PFSK-1 (cell line): Measurements from ENCODE around the gene PLEKHB1.

Experiments
- FOXP2 ChIP-seq: optimal IDR thresholded peaks from 2 replicates; pipeline ENCODE3; 2011; ENCODE audit warnings: borderline replicate concordance, control low read depth, inconsistent platforms; ENCODE audit not compliant: insufficient read depth; ENCODE audit errors: extremely low read length, extremely low read depth
- POLR2AphosphoS5 ChIP-seq: IDR thresholded peaks from 2 replicates; pipeline ENCODE4 v1.6.1; 2012; ENCODE audit warnings: low read depth, mild to moderate bottlenecking, control low read depth, low read length, moderate library complexity
- SIN3A ChIP-seq: IDR thresholded peaks from 2 replicates; pipeline ENCODE4 v1.6.1; 2012; ENCODE audit warnings: mild to moderate bottlenecking, low read length, moderate library complexity, borderline replicate concordance; ENCODE audit not compliant: insufficient read depth
- TAF1 ChIP-seq: IDR thresholded peaks from 2 replicates; pipeline ENCODE4 v1.6.1; 2012; ENCODE audit warnings: low read length, control low read depth, borderline replicate concordance; ENCODE audit not compliant: insufficient read depth
- TF ChIP-seq, protein P1 (sequence below), 2 experiments: IDR thresholded peaks; 2 replicates each; pipeline versions ENCODE4 v1.6.1 to v1.8.0; 2011 to 2012; ENCODE audit warnings: low read depth in 2 of 2, low read length in 2 of 2, control low read depth in 1 of 2, inconsistent platforms in 1 of 2, mild to moderate bottlenecking in 1 of 2, moderate library complexity in 1 of 2; ENCODE audit not compliant: insufficient read depth in 1 of 2

Gene PLEKHB1

DNA sequence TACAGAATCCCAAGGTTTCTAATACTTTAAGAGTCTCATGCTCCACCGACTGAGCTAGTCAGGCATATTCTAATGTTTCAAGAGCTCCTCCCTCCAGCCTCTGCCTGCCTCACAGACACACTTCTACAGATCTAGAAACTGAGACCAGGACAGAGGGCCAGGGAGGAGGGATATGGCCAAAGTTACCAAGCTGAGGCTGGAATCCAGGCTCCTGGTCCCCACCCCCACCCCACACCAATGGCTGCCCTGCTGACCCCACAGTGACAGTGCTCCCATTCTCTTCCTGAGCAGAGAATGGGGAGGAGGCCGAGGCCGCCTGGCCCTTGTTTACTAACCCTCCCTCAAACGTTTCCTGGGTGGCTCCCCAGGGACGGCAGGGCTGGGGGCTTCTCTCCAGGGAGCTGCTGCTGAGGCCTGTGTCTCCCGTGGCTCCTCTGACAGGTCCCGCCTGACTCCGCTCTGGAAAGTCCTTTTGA lies 2.2 kb downstream of the PLEKHB1 start:
- TF ChIP-seq FOXP2 (no peak), POLR2AphosphoS5 (no peak), TAF1 (no peak), SIN3A (no peak)
- TF ChIP-seq, protein P1, sequence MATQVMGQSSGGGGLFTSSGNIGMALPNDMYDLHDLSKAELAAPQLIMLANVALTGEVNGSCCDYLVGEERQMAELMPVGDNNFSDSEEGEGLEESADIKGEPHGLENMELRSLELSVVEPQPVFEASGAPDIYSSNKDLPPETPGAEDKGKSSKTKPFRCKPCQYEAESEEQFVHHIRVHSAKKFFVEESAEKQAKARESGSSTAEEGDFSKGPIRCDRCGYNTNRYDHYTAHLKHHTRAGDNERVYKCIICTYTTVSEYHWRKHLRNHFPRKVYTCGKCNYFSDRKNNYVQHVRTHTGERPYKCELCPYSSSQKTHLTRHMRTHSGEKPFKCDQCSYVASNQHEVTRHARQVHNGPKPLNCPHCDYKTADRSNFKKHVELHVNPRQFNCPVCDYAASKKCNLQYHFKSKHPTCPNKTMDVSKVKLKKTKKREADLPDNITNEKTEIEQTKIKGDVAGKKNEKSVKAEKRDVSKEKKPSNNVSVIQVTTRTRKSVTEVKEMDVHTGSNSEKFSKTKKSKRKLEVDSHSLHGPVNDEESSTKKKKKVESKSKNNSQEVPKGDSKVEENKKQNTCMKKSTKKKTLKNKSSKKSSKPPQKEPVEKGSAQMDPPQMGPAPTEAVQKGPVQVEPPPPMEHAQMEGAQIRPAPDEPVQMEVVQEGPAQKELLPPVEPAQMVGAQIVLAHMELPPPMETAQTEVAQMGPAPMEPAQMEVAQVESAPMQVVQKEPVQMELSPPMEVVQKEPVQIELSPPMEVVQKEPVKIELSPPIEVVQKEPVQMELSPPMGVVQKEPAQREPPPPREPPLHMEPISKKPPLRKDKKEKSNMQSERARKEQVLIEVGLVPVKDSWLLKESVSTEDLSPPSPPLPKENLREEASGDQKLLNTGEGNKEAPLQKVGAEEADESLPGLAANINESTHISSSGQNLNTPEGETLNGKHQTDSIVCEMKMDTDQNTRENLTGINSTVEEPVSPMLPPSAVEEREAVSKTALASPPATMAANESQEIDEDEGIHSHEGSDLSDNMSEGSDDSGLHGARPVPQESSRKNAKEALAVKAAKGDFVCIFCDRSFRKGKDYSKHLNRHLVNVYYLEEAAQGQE (IDR thresholded peaks at IDR 0.05; ENCODE audit: insufficient read depth in 1 of 2, low read depth in 2 of 2, low read length in 2 of 2): no peak

DNA sequence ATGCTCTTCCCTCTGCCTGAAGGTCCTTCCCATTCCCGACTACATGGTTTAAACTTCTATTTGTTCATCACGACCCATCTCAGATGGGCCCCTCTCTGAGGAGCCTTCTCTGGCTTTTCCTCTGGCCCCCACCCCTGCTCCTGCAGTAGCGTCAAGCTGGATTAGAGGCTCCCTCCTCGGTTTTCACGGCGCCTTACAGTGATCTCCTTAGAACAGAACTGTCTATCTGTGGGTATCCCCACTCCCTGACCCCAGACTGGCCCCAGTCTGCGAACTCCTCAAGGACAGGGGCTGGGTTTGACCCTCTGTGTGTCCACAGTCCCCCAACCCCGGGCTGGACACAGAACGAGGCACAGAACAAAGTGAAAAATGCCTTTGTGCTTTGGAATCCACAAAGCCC lies 2.8 kb downstream of the PLEKHB1 start:
- TF ChIP-seq FOXP2 (no peak), TAF1 (no peak), POLR2AphosphoS5 (no peak), SIN3A (no peak)
- TF ChIP-seq, protein P1 (IDR thresholded peaks at IDR 0.05; ENCODE audit: insufficient read depth in 1 of 2, low read depth in 2 of 2, low read length in 2 of 2): no peak

DNA sequence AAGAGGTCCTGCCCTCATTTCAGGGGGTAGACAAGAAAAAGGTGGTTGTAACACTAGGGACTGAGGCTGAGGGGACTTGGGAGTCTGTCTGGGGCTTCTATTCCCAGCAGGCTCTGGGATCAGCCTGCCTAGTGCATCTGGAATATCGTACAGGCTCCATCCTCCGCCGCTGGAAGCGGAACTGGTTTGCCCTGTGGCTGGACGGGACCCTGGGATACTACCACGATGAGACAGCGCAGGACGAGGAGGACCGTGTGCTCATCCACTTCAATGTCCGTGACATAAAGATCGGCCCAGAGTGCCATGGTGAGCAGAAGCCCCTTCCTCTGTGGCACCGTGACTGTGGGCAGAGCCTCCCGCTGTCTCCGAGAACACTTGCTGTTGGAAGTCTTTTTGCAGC lies 4.0 kb downstream of the PLEKHB1 start:
- TF ChIP-seq SIN3A: no peak
- TF ChIP-seq POLR2AphosphoS5: no peak
- TF ChIP-seq TAF1: no peak
- no peak for TF ChIP-seq FOXP2
- TF ChIP-seq, protein P1 (IDR thresholded peaks at IDR 0.05; ENCODE audit: insufficient read depth in 1 of 2, low read depth in 2 of 2, low read length in 2 of 2): no peak

DNA sequence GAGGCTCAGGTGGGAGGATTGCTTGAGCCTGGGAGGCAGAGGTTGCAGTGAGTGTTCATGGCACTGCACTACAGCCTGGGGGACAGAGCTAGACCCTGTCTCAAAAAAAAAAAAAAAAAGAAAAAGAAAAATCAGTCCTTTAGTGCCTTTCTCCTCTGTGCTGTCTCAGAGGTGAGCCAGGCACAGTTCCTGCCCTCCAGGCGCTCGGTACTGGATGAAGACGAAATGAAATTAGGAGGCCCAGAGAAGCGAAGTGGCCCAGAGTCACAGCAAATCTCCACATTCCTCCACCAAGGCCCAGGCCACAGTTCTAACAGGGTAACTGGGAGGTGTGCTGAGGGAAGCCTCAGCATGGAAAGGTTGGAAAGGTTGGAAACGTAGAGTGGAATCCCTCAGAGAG lies 4.9 kb downstream of the PLEKHB1 start:
- no peak for TF ChIP-seq TAF1

DNA sequence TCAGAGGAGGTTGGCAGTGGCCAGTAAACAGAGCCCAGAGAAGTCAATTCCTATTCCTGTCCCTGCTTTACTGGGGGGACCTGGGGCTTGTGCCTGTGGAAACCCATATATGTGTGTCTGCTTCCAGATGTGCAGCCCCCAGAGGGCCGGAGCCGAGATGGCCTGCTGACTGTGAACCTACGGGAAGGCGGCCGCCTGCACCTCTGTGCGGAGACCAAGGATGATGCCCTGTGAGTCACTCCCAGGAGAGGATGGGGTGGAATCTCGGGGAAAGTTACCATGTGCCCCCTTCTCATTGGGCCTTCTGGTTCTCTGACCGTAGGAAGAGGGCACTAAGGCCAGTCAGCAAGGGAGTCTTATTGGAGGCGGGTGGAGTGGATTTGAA lies 5.3 kb downstream of the PLEKHB1 start:
- TF ChIP-seq SIN3A (no peak), TAF1 (no peak), POLR2AphosphoS5 (no peak), FOXP2 (no peak)
- TF ChIP-seq, protein P1 (IDR thresholded peaks at IDR 0.05; ENCODE audit: insufficient read depth in 1 of 2, low read depth in 2 of 2, low read length in 2 of 2): no peak
